GM19468 (cell line): Measurements from ENCODE around the gene MMS19.
"Not testable (repeated sequence)": the region's sequence is repeated elsewhere in the genome, so short reads cannot be mapped to it uniquely, and the experiment has no call there.

Experiments used
- ATAC-seq: cut with Tn5 transposase; IDR thresholded peaks from one replicate; pipeline ENCODE4 v1.9.1; 2021; ENCODE audit warnings: mild to moderate bottlenecking, moderate library complexity, moderate number of reproducible peaks; ENCODE audit not compliant: unreplicated experiment; ENCODE audit errors: extremely low read depth

The MMS19 gene

GRCh38 chr10:97434557-97434956, 63.7 kb downstream of the MMS19 start:
- ATAC-seq, result no peak

GRCh38 chr10:97434055-97434454, 64.2 kb downstream of the MMS19 start:
- ATAC-seq, result no peak

GRCh38 chr10:97428572-97428981, 69.6 kb downstream of the MMS19 start:
- no peak for ATAC-seq

GRCh38 chr10:97427571-97428179, 70.5 kb downstream of the MMS19 start:
- no peak for ATAC-seq

- no peak for ATAC-seq
Observed at GRCh38 chr10:97426776-97427570, 71.2 kb downstream of the MMS19 start.

- peak; percentile 71 for ATAC-seq
Observed at GRCh38 chr10:97425964-97426775, 72.1 kb downstream of the MMS19 start, which contains the start of gene PGAM1. TSS of gene PGAM1 (plus strand) at chr10:97426191. CDS start at chr10:97426308, 117 bp downstream.

GRCh38 chr10:97423757-97424098, 74.5 kb downstream of the MMS19 start:
- ATAC-seq, result not testable (repeated sequence)

- ATAC-seq, result no peak
Observed at GRCh38 chr10:97416565-97416964, 81.7 kb downstream of the MMS19 start.

- no peak for ATAC-seq
Observed at GRCh38 chr10:97412891-97413304, 85.3 kb downstream of the MMS19 start.

GRCh38 chr10:97411406-97411805, 86.8 kb downstream of the MMS19 start:
- no peak for ATAC-seq

- no peak for ATAC-seq
Observed at GRCh38 chr10:97408496-97408992, 89.7 kb downstream of the MMS19 start.
